Left lung (tissue), 10 donors: ENCODE data around the gene ZBTB17. TPM values are rescaled to one million over a fixed set of nuclear protein-coding genes. Genes with fewer than 3 reads are reported as not detected.

Experiments
- ATAC-seq: fragments of 200-7000 bp; cut with Tn5 transposase; one replicate; pipeline ENCODE4 v1.9.1; 2020; ENCODE audit warnings: moderate library complexity
- DNase-seq, 4 donors: peaks; one replicate each; pipeline ENCODE4 v3.0.0-alpha.2; 2013 to 2020
- H3K27ac ChIP-seq, 2 donors: fragments of 200-600 bp; sonication (generic) in 1 of 2; one replicate each; pipeline versions ENCODE4 v1.5.0 to v1.8.0; 2020 to 2021
- H3K27me3 ChIP-seq, 2 donors: fragments of 200-600 bp; sonication (generic) in 1 of 2; one replicate each; pipeline versions ENCODE4 v1.5.0 to v1.8.0; 2020 to 2021
- H3K36me3 ChIP-seq, 2 donors: fragments of 200-600 bp; sonication (generic) in 1 of 2; one replicate each; pipeline versions ENCODE4 v1.5.0 to v1.8.0; 2020 to 2021
- H3K4me1 ChIP-seq, 2 donors: fragments of 200-600 bp; one replicate each; pipeline ENCODE4 v1.8.0; 2021
- H3K4me3 ChIP-seq, 2 donors: fragments of 200-600 bp; sonication (generic) in 1 of 2; one replicate each; pipeline versions ENCODE4 v1.5.0 to v1.8.0; 2020 to 2021; ENCODE audit warnings: mild to moderate bottlenecking in 1 of 2
- H3K9me3 ChIP-seq, 2 donors: fragments of 200-600 bp; sonication (generic) in 1 of 2; one replicate each; pipeline versions ENCODE4 v1.5.0 to v1.8.0; 2020 to 2021
- intact Hi-C, 2 donors: fragments of 100-400 bp; cut with DNase I; formaldehyde crosslinking; loops; one replicate each; pipeline versions ENCODE4 v1.11.2 to v1.14.2; 2022
- polyA plus RNA-seq, 6 donors: library from polyadenylated mRNA; unstranded; fragments of 120-200 nt; gene quantifications; one replicate each; pipeline ENCODE4 v1.2.1, GENCODE V29; 2013; ENCODE audit not compliant: insufficient read length in 6 of 6
- total RNA-seq, 2 donors: library from RNA; stranded (reverse); fragmentation: NEBNext Ultra II Directional; extraction: Animal tissue kit (Norgen Biotek cat#: 25700); gene quantifications; one replicate each; pipeline ENCODE4 v1.2.1, GENCODE V29; 2021
- TF ChIP-seq, protein P1 (sequence below), 2 donors: fragments of 200-600 bp; sonication (generic) in 1 of 2; IDR thresholded peaks; one replicate each; pipeline versions ENCODE4 v1.5.0 to v1.8.0; 2021; ENCODE audit warnings: antibody characterized with exemption in 2 of 2
- donor health status: DM: no; HTN: yes; CAD: no.
- donor health status: DM: no; HTN: no; CAD: no.

The ZBTB17 gene
- total and polyA plus RNA-seq, 8 donors, result 27.4 to 46.5 (median 33.1) TPM

DNA sequence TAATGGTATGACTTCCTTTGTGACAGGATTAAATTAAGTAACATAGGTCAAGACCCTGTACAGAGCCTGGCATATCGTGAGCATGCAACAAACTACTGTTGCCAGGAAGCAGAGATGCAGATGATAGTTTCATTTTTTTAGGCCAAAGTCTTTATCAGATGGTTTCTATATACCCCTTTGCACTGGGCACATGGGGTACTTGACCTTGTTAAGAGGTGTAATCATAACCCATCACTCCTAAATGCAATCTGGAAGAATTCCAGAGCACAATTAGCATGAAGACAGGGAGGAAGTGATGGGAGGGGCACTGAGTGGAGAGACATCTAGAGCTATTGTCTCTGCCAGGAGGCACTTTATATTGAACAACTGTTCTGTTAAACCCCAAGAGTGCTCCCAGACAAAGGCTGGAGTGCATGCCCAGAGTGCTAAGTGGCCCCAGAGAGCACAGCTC is 22.1 kb downstream of the ZBTB17 start:
- DNase-seq (no peak), ATAC-seq (no peak)
- Histone ChIP-seq H3K27me3 (no peaks in the 10 kb centered on the region), H3K9me3 (no peaks in the 10 kb centered on the region), H3K4me3 (no peak overlapping the region), H3K27ac (peak overlapping the region; percentile 51 to 79), H3K4me1 (peaks cover 49 to 99% of the 10 kb centered on the region in 2 donors), H3K36me3 (no peaks in the 10 kb centered on the region)
- intact Hi-C loops, result no loop called here
- TF ChIP-seq, protein P1, sequence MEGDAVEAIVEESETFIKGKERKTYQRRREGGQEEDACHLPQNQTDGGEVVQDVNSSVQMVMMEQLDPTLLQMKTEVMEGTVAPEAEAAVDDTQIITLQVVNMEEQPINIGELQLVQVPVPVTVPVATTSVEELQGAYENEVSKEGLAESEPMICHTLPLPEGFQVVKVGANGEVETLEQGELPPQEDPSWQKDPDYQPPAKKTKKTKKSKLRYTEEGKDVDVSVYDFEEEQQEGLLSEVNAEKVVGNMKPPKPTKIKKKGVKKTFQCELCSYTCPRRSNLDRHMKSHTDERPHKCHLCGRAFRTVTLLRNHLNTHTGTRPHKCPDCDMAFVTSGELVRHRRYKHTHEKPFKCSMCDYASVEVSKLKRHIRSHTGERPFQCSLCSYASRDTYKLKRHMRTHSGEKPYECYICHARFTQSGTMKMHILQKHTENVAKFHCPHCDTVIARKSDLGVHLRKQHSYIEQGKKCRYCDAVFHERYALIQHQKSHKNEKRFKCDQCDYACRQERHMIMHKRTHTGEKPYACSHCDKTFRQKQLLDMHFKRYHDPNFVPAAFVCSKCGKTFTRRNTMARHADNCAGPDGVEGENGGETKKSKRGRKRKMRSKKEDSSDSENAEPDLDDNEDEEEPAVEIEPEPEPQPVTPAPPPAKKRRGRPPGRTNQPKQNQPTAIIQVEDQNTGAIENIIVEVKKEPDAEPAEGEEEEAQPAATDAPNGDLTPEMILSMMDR (IDR thresholded peaks at IDR 0.05), result no peak

DNA sequence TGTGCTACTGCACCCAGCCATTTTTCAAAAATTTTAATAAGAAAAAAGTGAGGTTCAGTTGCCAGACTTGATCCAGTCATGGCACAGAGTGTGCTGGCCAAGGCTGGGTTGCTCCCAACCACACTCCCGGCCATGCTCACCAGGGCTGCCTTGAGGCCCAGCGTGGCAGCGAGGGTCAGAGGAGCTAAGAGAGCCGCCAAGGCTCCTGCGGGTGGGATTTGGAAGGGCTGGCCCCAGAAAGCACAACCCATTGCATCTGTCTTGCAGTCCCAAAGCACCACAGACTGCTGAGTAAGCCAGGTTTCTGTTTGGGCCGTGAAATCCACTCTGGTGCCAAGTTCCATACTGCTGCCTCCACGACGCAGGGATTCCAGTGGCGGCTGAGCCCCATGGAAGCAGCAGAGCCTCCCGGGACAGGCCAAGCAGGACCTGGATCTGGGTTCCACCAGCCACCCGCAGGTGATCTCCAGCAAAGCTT is 22.6 kb downstream of the ZBTB17 start:
- intact Hi-C loops, result no loop called here
- Histone ChIP-seq H3K27me3 (no peaks in the 10 kb centered on the region), H3K4me3 (no peak overlapping the region), H3K36me3 (no peaks in the 10 kb centered on the region), H3K27ac (peak overlapping the region; percentile 51 to 79), H3K9me3 (no peaks in the 10 kb centered on the region), H3K4me1 (peaks cover 54 to 99% of the 10 kb centered on the region in 2 donors)
- DNase-seq, result no peak
- no peak for ATAC-seq
- TF ChIP-seq, protein P1 (IDR thresholded peaks at IDR 0.05), result no peak

DNA sequence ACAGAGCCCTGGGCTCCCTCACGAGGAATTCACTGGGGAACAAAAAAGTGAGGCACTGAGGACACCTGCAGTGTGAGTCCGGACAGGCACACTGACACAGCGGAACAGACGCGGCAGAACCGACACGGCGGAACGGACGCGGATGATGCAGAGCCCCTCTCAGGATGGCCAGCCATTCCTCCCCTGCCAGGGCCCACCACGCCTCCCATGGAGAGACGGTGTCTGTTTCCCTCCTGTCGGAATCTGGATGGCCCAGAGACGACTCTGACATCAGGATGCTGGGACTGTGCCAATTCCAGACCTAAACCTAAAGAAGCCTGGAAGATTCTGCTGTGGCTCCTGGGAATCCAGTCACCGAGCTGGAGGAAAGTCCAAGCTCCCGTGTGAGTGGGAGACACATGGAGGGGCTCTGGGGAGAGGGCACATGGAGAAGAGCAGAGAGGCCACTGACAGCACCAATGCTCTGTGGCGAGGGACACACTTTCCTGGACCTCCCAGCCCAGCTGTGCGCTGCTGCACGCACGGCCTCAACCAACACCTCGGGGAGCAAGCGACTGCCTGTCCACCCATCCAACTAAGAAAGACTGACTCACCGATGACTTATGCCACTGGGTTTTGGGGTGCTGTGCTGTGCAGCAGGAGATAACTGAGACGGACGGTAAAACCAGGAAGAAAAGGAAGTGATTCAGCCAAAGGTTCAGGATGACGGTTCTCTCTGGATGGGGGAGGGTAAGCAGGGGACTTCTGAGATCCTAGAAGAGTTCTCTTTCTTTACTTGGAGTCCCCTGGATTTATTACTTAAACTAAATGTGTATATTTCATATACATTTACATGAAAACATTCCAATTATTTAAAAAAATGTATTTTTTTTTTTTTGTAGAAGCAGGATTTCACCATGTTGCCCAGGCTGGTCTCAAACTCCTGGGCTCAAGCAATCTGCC is 23.3 kb downstream of the ZBTB17 start:
- DNase-seq, result no peak
- no peaks in the 10 kb centered on the region for H3K9me3 ChIP-seq
- H3K27me3 ChIP-seq, result no peaks in the 10 kb centered on the region
- no peak overlapping the region for H3K4me3 ChIP-seq
- H3K27ac ChIP-seq, result peak overlapping the region; percentile 51 to 79
- TF ChIP-seq, protein P1 (IDR thresholded peaks at IDR 0.05), result no peak
- H3K36me3 ChIP-seq, result peaks cover 0 to 7% of the 10 kb centered on the region in 2 donors
- intact Hi-C loops, result no loop called here
- H3K4me1 ChIP-seq, result peaks cover 58 to 99% of the 10 kb centered on the region in 2 donors
- no peak for ATAC-seq

DNA sequence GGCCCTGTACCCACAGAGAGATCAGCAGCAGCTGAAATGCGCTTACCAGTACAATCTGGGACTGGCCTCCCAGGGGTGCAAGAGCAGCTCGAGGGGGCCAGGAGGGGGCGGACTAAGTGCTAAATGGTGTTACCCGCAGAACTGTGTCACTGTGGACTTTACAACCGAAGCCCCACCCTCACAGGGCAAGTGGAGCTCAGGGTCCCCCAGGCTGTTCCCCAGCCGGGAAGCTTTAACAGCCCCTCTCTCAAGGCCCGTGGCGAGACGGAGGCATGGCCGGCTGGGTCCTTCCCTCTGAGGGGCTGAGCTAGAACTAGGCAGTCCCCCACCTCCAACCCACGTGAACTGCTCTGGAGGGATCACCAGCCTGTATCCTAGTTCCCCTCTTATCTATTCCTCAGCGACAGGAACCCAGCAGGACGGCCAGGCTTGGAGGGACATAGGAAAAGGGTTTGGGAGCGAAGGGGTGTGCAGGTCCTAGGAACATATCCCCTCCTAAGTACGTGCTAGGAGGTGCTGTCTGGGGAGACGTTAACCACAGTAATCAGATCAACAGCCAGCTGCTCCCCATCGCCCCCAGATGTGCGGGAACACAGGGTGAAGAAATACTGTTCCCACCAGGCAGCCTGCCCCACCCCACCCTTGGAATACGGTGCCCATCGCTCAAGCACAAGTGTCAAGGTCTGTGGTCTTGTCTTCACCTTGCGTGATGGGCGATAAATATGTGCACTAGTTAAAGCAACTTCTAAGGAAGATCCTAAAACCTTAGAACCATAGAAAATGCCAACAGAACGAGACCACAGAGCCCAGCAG is 24.4 kb downstream of the ZBTB17 start:
- no peak for DNase-seq
- TF ChIP-seq, protein P1 (IDR thresholded peaks at IDR 0.05), result no peak
- Histone ChIP-seq H3K4me1 (peaks cover 58 to 91% of the 10 kb centered on the region in 2 donors), H3K4me3 (no peak overlapping the region), H3K9me3 (no peaks in the 10 kb centered on the region), H3K36me3 (peaks cover 0 to 17% of the 10 kb centered on the region in 2 donors), H3K27ac (peak overlapping the region; percentile 89 to 94), H3K27me3 (no peaks in the 10 kb centered on the region)
- no peak for ATAC-seq
- intact Hi-C loops, result no loop called here
